ENCODE data around the gene C3AR1.
"Not testable (repeated sequence)": the region's sequence is repeated elsewhere in the genome, so short reads cannot be mapped to it uniquely, and the experiment has no call there.

The C3AR1 gene

GRCh38 chr12:8084351-8084750 lies 18.2 kb upstream of the C3AR1 start:
- H3K9me3 ChIP-seq (ENCODE audit: control insufficient read depth, low read length); H3K4me3 ChIP-seq (ENCODE audit: insufficient read depth, low read depth, low read length); H3K27ac ChIP-seq (ENCODE audit: insufficient read depth, low read depth, low read length, poor library complexity, severe bottlenecking); H3K27me3 ChIP-seq (ENCODE audit: control insufficient read depth, insufficient read depth, low read length, poor library complexity, severe bottlenecking); H3K36me3 ChIP-seq (ENCODE audit: control insufficient read depth, insufficient read depth, low read length); H3K4me1 ChIP-seq (ENCODE audit: control insufficient read depth, insufficient read depth, low read length): not testable (repeated sequence)
- 85 to 94% methylated on average over 2 to 3 of the region's 3 CpGs for WGBS, 2 experiments

GRCh38 chr12:8082808-8083100 lies 16.6 kb upstream of the C3AR1 start:
- no peaks in the 10 kb centered on the region for H3K4me1 ChIP-seq (ENCODE audit: control insufficient read depth, insufficient read depth, low read length)
- H3K4me3 ChIP-seq (ENCODE audit: insufficient read depth, low read depth, low read length) = peak overlapping the region; percentile 60
- WGBS, 2 experiments = 17 to 59% methylated on average over 1 to 4 of the region's 4 CpGs
- no peaks in the 10 kb centered on the region for H3K9me3 ChIP-seq (ENCODE audit: control insufficient read depth, low read length)
- H3K27me3 ChIP-seq (ENCODE audit: control insufficient read depth, insufficient read depth, low read length, poor library complexity, severe bottlenecking) = no peaks in the 10 kb centered on the region
- no peak overlapping the region for H3K27ac ChIP-seq (ENCODE audit: insufficient read depth, low read depth, low read length, poor library complexity, severe bottlenecking)
- H3K36me3 ChIP-seq (ENCODE audit: control insufficient read depth, insufficient read depth, low read length) = no peaks in the 10 kb centered on the region

- Histone ChIP-seq H3K4me3 (ENCODE audit: insufficient read depth, low read depth, low read length) (peak overlapping the region; percentile 60), H3K36me3 (ENCODE audit: control insufficient read depth, insufficient read depth, low read length) (no peaks in the 10 kb centered on the region), H3K4me1 (ENCODE audit: control insufficient read depth, insufficient read depth, low read length) (no peaks in the 10 kb centered on the region), H3K27me3 (ENCODE audit: control insufficient read depth, insufficient read depth, low read length, poor library complexity, severe bottlenecking) (no peaks in the 10 kb centered on the region), H3K9me3 (ENCODE audit: control insufficient read depth, low read length) (no peaks in the 10 kb centered on the region), H3K27ac (ENCODE audit: insufficient read depth, low read depth, low read length, poor library complexity, severe bottlenecking) (peak overlapping the region; percentile 87)
- WGBS, 2 experiments = 18 to 23% methylated on average over 15 of the region's 15 CpGs
These were observed 15.2 kb upstream of the C3AR1 start for GRCh38 chr12:8081251-8081920.

GRCh38 chr12:8080120-8080519 lies 14.0 kb upstream of the C3AR1 start:
- H3K4me1 ChIP-seq (ENCODE audit: control insufficient read depth, insufficient read depth, low read length) = no peaks in the 10 kb centered on the region
- no peaks in the 10 kb centered on the region for H3K27me3 ChIP-seq (ENCODE audit: control insufficient read depth, insufficient read depth, low read length, poor library complexity, severe bottlenecking)
- no peaks in the 10 kb centered on the region for H3K36me3 ChIP-seq (ENCODE audit: control insufficient read depth, insufficient read depth, low read length)
- H3K9me3 ChIP-seq (ENCODE audit: control insufficient read depth, low read length) = no peaks in the 10 kb centered on the region
- no peak overlapping the region for H3K4me3 ChIP-seq (ENCODE audit: insufficient read depth, low read depth, low read length)
- no peak overlapping the region for H3K27ac ChIP-seq (ENCODE audit: insufficient read depth, low read depth, low read length, poor library complexity, severe bottlenecking)

DNA sequence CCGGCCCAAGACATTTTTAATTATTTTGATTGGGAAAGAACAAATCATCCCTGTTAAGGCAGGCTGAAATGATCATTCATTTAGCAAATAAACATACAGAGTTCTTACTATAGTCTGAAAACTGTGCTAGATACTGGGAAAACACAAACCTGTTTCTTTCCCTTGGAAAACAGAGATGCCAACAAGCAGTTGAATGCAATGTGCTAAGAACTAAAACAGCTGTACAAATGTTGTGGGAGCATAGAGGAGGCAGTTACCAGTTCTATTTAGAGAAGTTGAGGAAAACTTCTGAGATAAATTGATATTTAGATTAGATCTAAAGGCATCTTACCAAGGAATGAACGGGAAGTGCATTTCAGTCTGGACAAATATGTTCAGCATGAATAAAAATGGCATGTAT lies 12.8 kb upstream of the C3AR1 start:
- Histone ChIP-seq H3K9me3 (ENCODE audit: control insufficient read depth, low read length) (no peaks in the 10 kb centered on the region), H3K4me1 (ENCODE audit: control insufficient read depth, insufficient read depth, low read length) (no peaks in the 10 kb centered on the region), H3K27me3 (ENCODE audit: control insufficient read depth, insufficient read depth, low read length, poor library complexity, severe bottlenecking) (no peaks in the 10 kb centered on the region), H3K36me3 (ENCODE audit: control insufficient read depth, insufficient read depth, low read length) (no peaks in the 10 kb centered on the region), H3K27ac (ENCODE audit: insufficient read depth, low read depth, low read length, poor library complexity, severe bottlenecking) (no peak overlapping the region), H3K4me3 (ENCODE audit: insufficient read depth, low read depth, low read length) (no peak overlapping the region)
- WGBS, 2 experiments = 95 to 99% methylated on average over 2 of the region's 2 CpGs

DNA sequence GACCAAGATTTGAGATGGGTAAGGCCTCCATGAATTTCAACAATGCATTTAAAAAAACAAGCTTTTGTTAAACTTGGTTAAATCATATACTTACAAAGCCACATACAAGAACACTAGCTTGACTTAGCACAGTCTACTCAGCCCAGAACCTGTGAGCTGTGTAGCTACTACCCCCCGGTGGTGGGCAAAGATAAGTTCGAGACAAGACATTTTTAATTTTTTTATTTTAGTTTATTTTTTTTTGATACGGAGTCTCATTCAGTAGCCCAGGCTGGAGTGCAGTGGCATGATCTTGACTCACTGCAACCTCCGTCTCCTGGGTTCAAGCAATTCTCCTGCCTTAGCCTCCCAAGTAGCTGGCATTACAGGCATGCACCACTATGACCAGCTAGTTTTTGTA lies 12.2 kb upstream of the C3AR1 start:
- WGBS, 2 experiments = 78 to 80% methylated on average over 4 of the region's 4 CpGs
- Histone ChIP-seq H3K9me3 (ENCODE audit: control insufficient read depth, low read length) (no peaks in the 10 kb centered on the region), H3K27ac (ENCODE audit: insufficient read depth, low read depth, low read length, poor library complexity, severe bottlenecking) (no peak overlapping the region), H3K4me3 (ENCODE audit: insufficient read depth, low read depth, low read length) (no peak overlapping the region), H3K36me3 (ENCODE audit: control insufficient read depth, insufficient read depth, low read length) (no peaks in the 10 kb centered on the region), H3K27me3 (ENCODE audit: control insufficient read depth, insufficient read depth, low read length, poor library complexity, severe bottlenecking) (no peaks in the 10 kb centered on the region), H3K4me1 (ENCODE audit: control insufficient read depth, insufficient read depth, low read length) (no peaks in the 10 kb centered on the region)

- Histone ChIP-seq H3K27ac (ENCODE audit: insufficient read depth, low read depth, low read length, poor library complexity, severe bottlenecking) (no peak overlapping the region), H3K9me3 (ENCODE audit: control insufficient read depth, low read length) (no peaks in the 10 kb centered on the region), H3K27me3 (ENCODE audit: control insufficient read depth, insufficient read depth, low read length, poor library complexity, severe bottlenecking) (no peaks in the 10 kb centered on the region), H3K4me3 (ENCODE audit: insufficient read depth, low read depth, low read length) (no peak overlapping the region), H3K4me1 (ENCODE audit: control insufficient read depth, insufficient read depth, low read length) (no peaks in the 10 kb centered on the region), H3K36me3 (ENCODE audit: control insufficient read depth, insufficient read depth, low read length) (no peaks in the 10 kb centered on the region)
- 65 to 83% methylated on average over 2 to 4 of the region's 4 CpGs for WGBS, 2 experiments
These were observed 11.0 kb upstream of the C3AR1 start for GRCh38 chr12:8077207-8077606.

GRCh38 chr12:8076366-8076765 lies 10.2 kb upstream of the C3AR1 start:
- Histone ChIP-seq H3K27ac (ENCODE audit: insufficient read depth, low read depth, low read length, poor library complexity, severe bottlenecking) (no peak overlapping the region), H3K27me3 (ENCODE audit: control insufficient read depth, insufficient read depth, low read length, poor library complexity, severe bottlenecking) (no peaks in the 10 kb centered on the region), H3K4me3 (ENCODE audit: insufficient read depth, low read depth, low read length) (no peak overlapping the region), H3K4me1 (ENCODE audit: control insufficient read depth, insufficient read depth, low read length) (no peaks in the 10 kb centered on the region), H3K36me3 (ENCODE audit: control insufficient read depth, insufficient read depth, low read length) (no peaks in the 10 kb centered on the region), H3K9me3 (ENCODE audit: control insufficient read depth, low read length) (no peaks in the 10 kb centered on the region)
- 88 to 98% methylated on average over 4 of the region's 4 CpGs for WGBS, 2 experiments

- Histone ChIP-seq H3K4me1 (ENCODE audit: control insufficient read depth, insufficient read depth, low read length) (no peaks in the 10 kb centered on the region), H3K27ac (ENCODE audit: insufficient read depth, low read depth, low read length, poor library complexity, severe bottlenecking) (no peak overlapping the region), H3K9me3 (ENCODE audit: control insufficient read depth, low read length) (no peaks in the 10 kb centered on the region), H3K27me3 (ENCODE audit: control insufficient read depth, insufficient read depth, low read length, poor library complexity, severe bottlenecking) (no peaks in the 10 kb centered on the region), H3K36me3 (ENCODE audit: control insufficient read depth, insufficient read depth, low read length) (no peaks in the 10 kb centered on the region), H3K4me3 (ENCODE audit: insufficient read depth, low read depth, low read length) (no peak overlapping the region)
- 85 to 100% methylated on average over 1 to 3 of the region's 6 CpGs for whole genome bisulfite sequencing, 2 experiments
These were observed 9.8 kb upstream of the C3AR1 start for GRCh38 chr12:8075935-8076334.

GRCh38 chr12:8071820-8072219 lies 5.7 kb upstream of the C3AR1 start:
- not testable (repeated sequence) for H3K27me3 ChIP-seq (ENCODE audit: control insufficient read depth, insufficient read depth, low read length, poor library complexity, severe bottlenecking)

DNA sequence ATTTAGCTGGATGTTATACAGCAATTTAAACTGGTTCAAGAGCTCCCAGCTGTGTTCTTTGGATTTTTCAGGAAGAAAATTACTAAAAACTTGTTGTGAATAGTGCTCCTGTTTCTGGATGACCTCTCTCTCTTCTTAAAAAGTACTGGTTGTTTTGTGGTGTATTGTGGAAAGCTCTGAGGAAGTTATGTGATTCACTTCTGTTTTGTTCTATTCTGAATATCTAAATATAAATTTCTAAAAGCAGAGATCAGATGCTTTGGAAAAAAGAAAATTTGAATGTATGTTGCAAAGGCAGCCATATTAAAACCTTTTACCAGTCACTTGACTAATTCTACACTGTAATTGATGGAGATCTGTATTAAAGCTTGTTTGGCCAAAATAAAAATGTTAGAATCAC lies 3.4 kb upstream of the C3AR1 start:
- Histone ChIP-seq H3K27me3 (ENCODE audit: control insufficient read depth, insufficient read depth, low read length, poor library complexity, severe bottlenecking) (no peaks in the 10 kb centered on the region), H3K27ac (ENCODE audit: insufficient read depth, low read depth, low read length, poor library complexity, severe bottlenecking) (no peak overlapping the region), H3K36me3 (ENCODE audit: control insufficient read depth, insufficient read depth, low read length) (no peaks in the 10 kb centered on the region), H3K4me3 (ENCODE audit: insufficient read depth, low read depth, low read length) (no peak overlapping the region), H3K9me3 (ENCODE audit: control insufficient read depth, low read length) (no peaks in the 10 kb centered on the region), H3K4me1 (ENCODE audit: control insufficient read depth, insufficient read depth, low read length) (no peaks in the 10 kb centered on the region)

More at GRCh38 chr12:8071820-8072219, 5.7 kb upstream of the C3AR1 start:
- H3K27ac ChIP-seq (ENCODE audit: insufficient read depth, low read depth, low read length, poor library complexity, severe bottlenecking); H3K36me3 ChIP-seq (ENCODE audit: control insufficient read depth, insufficient read depth, low read length); H3K4me3 ChIP-seq (ENCODE audit: insufficient read depth, low read depth, low read length); H3K9me3 ChIP-seq (ENCODE audit: control insufficient read depth, low read length); H3K4me1 ChIP-seq (ENCODE audit: control insufficient read depth, insufficient read depth, low read length): not testable (repeated sequence)
- WGBS, 2 experiments = 91 to 94% methylated on average over 3 of the region's 3 CpGs

Data from ectodermal cell (in vitro differentiated cells).